DND-41 (cell line): ENCODE measurements around the gene DCAF8L2.

Experiments
- EZH2 ChIP-seq: IDR thresholded peaks from 3 replicates; pipeline ENCODE4 v1.6.1; 2012; ENCODE audit warnings: borderline replicate concordance, low read depth, mild to moderate bottlenecking, moderate library complexity, low read length, inconsistent platforms; ENCODE audit not compliant: severe bottlenecking
- TF ChIP-seq, protein P1 (sequence below): IDR thresholded peaks from 2 replicates; pipeline ENCODE4 v1.5.1; 2012; ENCODE audit warnings: borderline replicate concordance, low read length, moderate library complexity, mild to moderate bottlenecking; ENCODE audit not compliant: poor library complexity, severe bottlenecking; ENCODE audit errors: extremely low read depth

DNA sequence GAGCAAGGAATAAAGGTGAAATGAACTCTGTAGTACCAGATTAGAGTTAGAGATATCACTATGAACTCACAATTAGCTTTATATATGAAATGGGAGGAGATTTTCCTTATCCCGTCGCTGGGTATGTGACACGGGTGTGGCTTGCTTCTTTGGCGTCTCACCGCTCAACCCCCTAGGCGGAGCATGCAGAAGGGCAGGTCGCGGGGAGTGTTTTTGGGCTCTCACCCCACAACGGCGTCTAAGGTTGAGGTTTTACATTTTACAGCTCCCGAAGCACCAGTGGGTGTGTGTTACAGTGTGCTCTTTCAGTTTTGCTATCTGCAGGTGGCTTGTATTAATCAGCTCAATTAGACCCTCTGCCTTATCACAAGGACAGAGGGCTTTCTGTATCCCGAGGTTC is 175.6 kb downstream of the DCAF8L2 start:
- TF ChIP-seq, protein P1, sequence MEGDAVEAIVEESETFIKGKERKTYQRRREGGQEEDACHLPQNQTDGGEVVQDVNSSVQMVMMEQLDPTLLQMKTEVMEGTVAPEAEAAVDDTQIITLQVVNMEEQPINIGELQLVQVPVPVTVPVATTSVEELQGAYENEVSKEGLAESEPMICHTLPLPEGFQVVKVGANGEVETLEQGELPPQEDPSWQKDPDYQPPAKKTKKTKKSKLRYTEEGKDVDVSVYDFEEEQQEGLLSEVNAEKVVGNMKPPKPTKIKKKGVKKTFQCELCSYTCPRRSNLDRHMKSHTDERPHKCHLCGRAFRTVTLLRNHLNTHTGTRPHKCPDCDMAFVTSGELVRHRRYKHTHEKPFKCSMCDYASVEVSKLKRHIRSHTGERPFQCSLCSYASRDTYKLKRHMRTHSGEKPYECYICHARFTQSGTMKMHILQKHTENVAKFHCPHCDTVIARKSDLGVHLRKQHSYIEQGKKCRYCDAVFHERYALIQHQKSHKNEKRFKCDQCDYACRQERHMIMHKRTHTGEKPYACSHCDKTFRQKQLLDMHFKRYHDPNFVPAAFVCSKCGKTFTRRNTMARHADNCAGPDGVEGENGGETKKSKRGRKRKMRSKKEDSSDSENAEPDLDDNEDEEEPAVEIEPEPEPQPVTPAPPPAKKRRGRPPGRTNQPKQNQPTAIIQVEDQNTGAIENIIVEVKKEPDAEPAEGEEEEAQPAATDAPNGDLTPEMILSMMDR, result no peak
- no peak for TF ChIP-seq EZH2
